ENCODE measurements around the gene ESYT3.
"Not testable (repeated sequence)": the region's sequence is repeated elsewhere in the genome, so short reads cannot be mapped to it uniquely, and the experiment has no call there.

ESYT3 gene

DNA sequence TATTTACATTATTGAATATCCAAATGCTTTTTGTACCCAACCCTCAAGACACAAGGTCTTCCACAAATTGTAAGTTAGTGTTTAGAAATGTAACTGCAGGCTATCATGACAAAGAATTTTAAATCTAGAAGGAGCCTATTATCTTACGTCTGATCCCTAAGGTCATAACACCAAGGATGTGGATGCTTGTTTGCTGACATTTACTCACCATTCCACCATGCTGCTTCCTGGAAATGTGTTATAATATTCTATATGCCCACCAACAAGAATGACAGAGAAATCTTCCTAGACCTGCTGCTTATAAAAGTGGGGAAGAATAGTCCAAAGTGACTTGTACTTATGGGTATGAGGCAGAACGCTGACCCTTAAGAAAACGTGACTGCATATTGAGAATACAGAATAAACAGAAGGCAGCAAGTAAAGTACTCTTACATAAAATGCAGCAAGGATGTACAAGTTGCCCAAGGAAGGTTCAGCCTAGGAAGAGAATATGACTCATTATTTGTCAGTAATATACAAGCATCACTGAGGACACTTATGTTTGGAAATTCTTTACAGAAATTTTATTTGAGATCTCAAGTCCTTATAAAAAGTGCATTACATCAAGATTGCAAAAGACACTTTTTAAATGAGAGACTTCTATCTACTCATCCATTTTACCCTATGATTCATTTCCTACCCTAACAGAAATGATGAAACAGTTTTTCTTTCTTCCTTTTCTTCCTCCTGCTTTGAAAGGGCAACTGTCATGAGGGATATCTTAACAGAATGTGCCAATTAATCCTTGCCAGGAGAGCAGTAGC lies 59.6 kb downstream of the ESYT3 start:
- DNase-seq (ENCODE audit: low read depth) = no peak

- no peak for DNase-seq (ENCODE audit: low read depth)
Measured at GRCh38 chr3:138494607-138494929, 60.2 kb downstream of the ESYT3 start.

- not testable (repeated sequence) for DNase-seq (ENCODE audit: low read depth)
Measured at GRCh38 chr3:138495638-138496037, 61.2 kb downstream of the ESYT3 start.

GRCh38 chr3:138496436-138496835 lies 62.0 kb downstream of the ESYT3 start:
- no peak for DNase-seq (ENCODE audit: low read depth)

GRCh38 chr3:138497021-138497420 lies 62.6 kb downstream of the ESYT3 start:
- no peak for DNase-seq (ENCODE audit: low read depth)

- no peak for DNase-seq (ENCODE audit: low read depth)
Measured at GRCh38 chr3:138497851-138498250, 63.4 kb downstream of the ESYT3 start.

- DNase-seq (ENCODE audit: low read depth) = no peak
Measured at GRCh38 chr3:138498991-138499390, 64.6 kb downstream of the ESYT3 start.

DNA sequence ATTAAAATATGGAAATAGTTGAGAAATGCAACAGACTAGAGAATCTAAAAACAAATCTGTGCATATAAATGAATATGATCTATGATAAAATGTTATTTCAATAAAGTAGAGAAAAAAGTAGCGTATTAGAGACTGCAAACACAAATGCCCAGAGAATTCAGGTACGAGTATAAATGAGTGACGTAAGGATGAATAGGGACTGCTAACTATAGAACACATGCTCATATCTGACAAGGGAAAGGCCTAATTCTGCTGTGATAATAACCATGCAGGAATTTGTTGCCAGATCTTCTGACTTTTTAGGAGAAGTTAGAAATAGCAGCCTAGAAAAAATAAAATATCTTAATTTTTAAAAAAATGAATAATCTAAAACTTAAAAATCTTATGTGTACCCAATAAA lies 73.1 kb downstream of the ESYT3 start:
- no peak for DNase-seq (ENCODE audit: low read depth)

DNA sequence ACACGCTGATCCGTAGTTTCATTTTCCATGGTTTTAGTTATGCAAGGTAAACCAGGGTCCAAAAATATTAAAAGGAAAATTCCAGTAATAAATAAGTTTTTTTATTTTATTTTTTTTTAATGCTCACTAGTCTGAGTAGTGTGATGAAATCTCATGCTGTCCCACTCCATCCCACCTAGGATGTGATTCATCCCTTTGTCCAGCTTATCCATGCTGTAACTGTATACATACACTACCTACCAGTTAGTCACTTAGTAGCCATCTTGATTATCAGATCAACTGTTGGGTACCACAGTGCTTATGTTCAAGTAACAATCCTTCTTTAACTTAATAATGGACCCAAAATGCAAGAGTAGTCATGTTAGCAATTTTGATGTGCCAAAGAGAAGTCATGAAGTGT lies 75.2 kb downstream of the ESYT3 start:
- no peak for DNase-seq (ENCODE audit: low read depth)

GRCh38 chr3:138511945-138512344 lies 77.5 kb downstream of the ESYT3 start:
- no peak for DNase-seq (ENCODE audit: low read depth)

- no peak for DNase-seq (ENCODE audit: low read depth)
Measured at GRCh38 chr3:138513090-138513843, 78.9 kb downstream of the ESYT3 start.

DNA sequence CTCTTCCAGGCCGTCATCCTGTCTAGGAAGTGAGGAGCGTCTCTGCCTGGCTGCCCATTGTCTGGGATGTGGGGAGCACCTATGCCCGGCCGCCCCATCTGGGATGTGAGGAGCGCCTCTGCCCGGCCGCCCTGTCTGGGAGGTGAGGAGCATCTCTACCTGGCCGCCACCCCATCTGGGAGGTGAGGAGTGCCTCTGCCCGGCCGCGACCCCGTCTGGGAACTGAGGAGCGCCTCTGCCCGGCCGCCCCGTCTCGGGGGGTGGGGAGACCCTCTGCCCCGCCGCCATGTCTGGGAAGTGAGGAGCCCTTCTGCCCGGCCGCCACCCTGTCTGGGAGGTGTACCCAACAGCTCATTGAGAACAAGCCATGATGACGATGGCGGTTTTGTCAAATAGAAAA lies 87.0 kb downstream of the ESYT3 start:
- DNase-seq (ENCODE audit: low read depth) = not testable (repeated sequence)
